Activated CD4-positive, alpha-beta T cell treated with anti-CD3 and anti-CD28 coated beads for 48 hours (primary cell): ENCODE data around the gene CNIH2.

Experiments
- DNase-seq: peaks from one replicate; pipeline ENCODE4 v3.0.0-alpha.2; 2020

The CNIH2 gene

DNA sequence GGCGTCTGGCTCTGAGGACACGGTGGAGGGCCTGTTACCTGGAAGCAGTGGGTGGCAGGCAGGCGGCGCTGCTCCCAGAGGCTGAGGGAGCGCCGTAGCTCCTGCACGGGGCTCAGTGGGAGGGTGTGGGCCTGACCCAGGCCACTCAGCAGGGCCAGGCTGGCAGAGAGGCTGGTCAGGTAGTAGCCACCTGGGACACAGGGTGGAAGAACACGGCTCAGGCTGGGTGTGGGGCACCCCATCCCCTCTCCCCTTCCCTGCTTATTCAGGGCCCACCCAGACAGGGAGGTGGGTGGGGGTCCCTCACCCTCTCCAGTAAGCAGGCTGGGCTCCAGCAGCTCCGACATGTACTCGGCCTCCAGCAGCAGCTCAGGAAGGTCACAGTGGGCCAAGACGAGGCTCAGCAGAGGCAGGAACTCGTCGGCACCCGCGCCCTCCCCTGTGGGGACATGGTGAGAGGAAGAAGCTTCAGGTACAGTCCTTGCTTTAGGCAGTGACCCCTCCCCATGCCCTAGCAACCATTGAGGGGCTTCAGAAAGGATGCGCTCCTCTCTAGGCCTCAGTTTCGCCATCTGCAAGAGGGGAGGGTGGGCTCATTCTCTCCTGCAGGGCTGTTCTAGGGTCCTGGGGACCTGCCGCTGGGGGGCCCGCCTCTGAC lies 55.4 kb downstream of the CNIH2 start:
- DNase-seq = no peak
